SK-N-MC (cell line): ENCODE data around the gene LRWD1.
"Not testable (repeated sequence)": the region's sequence is repeated elsewhere in the genome, so short reads cannot be mapped to it uniquely, and the experiment has no call there.

Experiments used
- DNase-seq: peaks from one replicate; pipeline ENCODE4 v3.0.0-alpha.2; 2011; ENCODE audit warnings: low read depth, low spot score
- H3K27ac ChIP-seq: fragments of 200-600 bp; sonication (generic); 2 replicates; pipeline ENCODE4 v1.5.1; 2016; ENCODE audit warnings: mixed run types
- H3K36me3 ChIP-seq: fragments of 200-600 bp; sonication (generic); 2 replicates; pipeline ENCODE4 v1.6.1; 2017; ENCODE audit warnings: antibody characterized with exemption, low read length, mixed read lengths; ENCODE audit not compliant: insufficient read depth
- H3K4me3 ChIP-seq: fragments of 200-600 bp; sonication (generic); 2 replicates; pipeline ENCODE4 v1.5.1; 2016
- H3K9ac ChIP-seq: fragments of 200-600 bp; sonication (generic); 2 replicates; pipeline ENCODE4 v1.8.0; 2017; ENCODE audit warnings: mixed run types, mixed read lengths; ENCODE audit not compliant: insufficient read length
- H3K9me3 ChIP-seq: fragments of 200-600 bp; sonication (generic); 2 replicates; pipeline ENCODE4 v1.6.1; 2017; ENCODE audit warnings: low read depth, mild to moderate bottlenecking, antibody characterized with exemption, low read length, moderate library complexity, mixed read lengths

The LRWD1 gene

GRCh38 chr7:102514881-102515721, 50.3 kb downstream of the LRWD1 start:
- DNase-seq, H3K27ac ChIP-seq, H3K9ac ChIP-seq, H3K9me3 ChIP-seq, H3K4me3 ChIP-seq, H3K36me3 ChIP-seq: not testable (repeated sequence)

- not testable (repeated sequence) for DNase-seq, H3K4me3 ChIP-seq, H3K9me3 ChIP-seq, H3K36me3 ChIP-seq, H3K9ac ChIP-seq, H3K27ac ChIP-seq
Observed at GRCh38 chr7:102515889-102516288, 51.1 kb downstream of the LRWD1 start.

- DNase-seq, H3K36me3 ChIP-seq, H3K27ac ChIP-seq, H3K4me3 ChIP-seq, H3K9ac ChIP-seq, H3K9me3 ChIP-seq: not testable (repeated sequence)
Observed at GRCh38 chr7:102516951-102517350, 52.2 kb downstream of the LRWD1 start.

- not testable (repeated sequence) for H3K36me3 ChIP-seq, H3K9me3 ChIP-seq, DNase-seq, H3K9ac ChIP-seq, H3K27ac ChIP-seq, H3K4me3 ChIP-seq
Observed at GRCh38 chr7:102517550-102518147, 52.9 kb downstream of the LRWD1 start, which contains the start of gene RASA4B. Gene RASA4B, minus strand, starts transcription at chr7:102517777. Its CDS starts 67 bp downstream, at chr7:102517710.

GRCh38 chr7:102520797-102521196, 56.0 kb downstream of the LRWD1 start:
- not testable (repeated sequence) for H3K4me3 ChIP-seq, H3K27ac ChIP-seq, H3K9ac ChIP-seq, DNase-seq, H3K36me3 ChIP-seq, H3K9me3 ChIP-seq
